GM18519 (cell line): Measurements from ENCODE around the gene LDLRAD4.

Source experiments
- ATAC-seq: cut with Tn5 transposase; IDR thresholded peaks from one replicate; pipeline ENCODE4 v1.9.1; 2021; ENCODE audit warnings: mild to moderate bottlenecking, moderate library complexity; ENCODE audit not compliant: unreplicated experiment, low FRiP score

LDLRAD4 gene

GRCh38 chr18:13418013-13418710, 199.6 kb downstream of the LDLRAD4 start:
- ATAC-seq, result no peak

- ATAC-seq, result no peak
These were observed 202.6 kb downstream of the LDLRAD4 start for GRCh38 chr18:13420969-13421686.

- ATAC-seq, result no peak
These were observed 204.1 kb downstream of the LDLRAD4 start for GRCh38 chr18:13422541-13423147.

- no peak for ATAC-seq
These were observed 204.8 kb downstream of the LDLRAD4 start for GRCh38 chr18:13423352-13423751.

GRCh38 chr18:13424363-13424762, 205.8 kb downstream of the LDLRAD4 start:
- ATAC-seq, result no peak

- ATAC-seq, result no peak
These were observed 207.0 kb downstream of the LDLRAD4 start for GRCh38 chr18:13425357-13426091.

GRCh38 chr18:13427354-13427753, 208.8 kb downstream of the LDLRAD4 start:
- no peak for ATAC-seq

- ATAC-seq, result no peak
These were observed 209.8 kb downstream of the LDLRAD4 start for GRCh38 chr18:13428319-13428718.

- ATAC-seq, result no peak
These were observed 210.5 kb downstream of the LDLRAD4 start for GRCh38 chr18:13429016-13429415.

GRCh38 chr18:13429884-13430510, 211.4 kb downstream of the LDLRAD4 start:
- no peak for ATAC-seq

GRCh38 chr18:13430663-13431062, 212.1 kb downstream of the LDLRAD4 start:
- ATAC-seq, result no peak

GRCh38 chr18:13431886-13432285, 213.3 kb downstream of the LDLRAD4 start:
- ATAC-seq, result no peak

- no peak for ATAC-seq
These were observed 214.6 kb downstream of the LDLRAD4 start for GRCh38 chr18:13433125-13433524.

GRCh38 chr18:13433685-13434084, 215.1 kb downstream of the LDLRAD4 start:
- no peak for ATAC-seq

GRCh38 chr18:13434854-13435253, 216.3 kb downstream of the LDLRAD4 start:
- ATAC-seq, result no peak

GRCh38 chr18:13435586-13436333, 217.2 kb downstream of the LDLRAD4 start:
- no peak for ATAC-seq

GRCh38 chr18:13436576-13436975, 218.0 kb downstream of the LDLRAD4 start:
- no peak for ATAC-seq

- no peak for ATAC-seq
These were observed 218.5 kb downstream of the LDLRAD4 start for GRCh38 chr18:13437034-13437433.

- ATAC-seq, result no peak
These were observed 219.4 kb downstream of the LDLRAD4 start for GRCh38 chr18:13437796-13438506.
